Karpas-422 (cell line): Measurements from ENCODE around the gene AGRN. TPM values are rescaled to one million over a fixed set of nuclear protein-coding genes. Genes with fewer than 3 reads are reported as not detected.
A peak's percentile ranks its signal among the peaks of the same experiment; 100 is the strongest.

Source experiments
- DNase-seq: peaks from one replicate; pipeline ENCODE4 v3.0.0-alpha.2; 2015
- H2AFZ ChIP-seq: fragments of 200-600 bp; sonication (generic); 2 replicates; pipeline ENCODE4 v1.6.1; 2014; ENCODE audit warnings: antibody characterized with exemption, low read length, mixed read lengths
- H3K27ac ChIP-seq: fragments of 200-600 bp; sonication (generic); 2 replicates; pipeline ENCODE4 v1.5.1; 2014; ENCODE audit warnings: mild to moderate bottlenecking, low read length, moderate library complexity
- H3K27me3 ChIP-seq: fragments of 200-600 bp; sonication (generic); 2 replicates; pipeline ENCODE4 v1.6.1; 2014; ENCODE audit warnings: low read length, mixed read lengths
- H3K36me3 ChIP-seq: fragments of 200-600 bp; sonication (generic); 2 replicates; pipeline ENCODE4 v1.6.1; 2014; ENCODE audit warnings: low read length, mixed read lengths; ENCODE audit not compliant: insufficient read depth
- H3K4me1 ChIP-seq: fragments of 200-600 bp; sonication (generic); 2 replicates; pipeline ENCODE4 v1.6.1; 2014; ENCODE audit warnings: mild to moderate bottlenecking, low read length, mixed read lengths
- H3K4me2 ChIP-seq: fragments of 200-600 bp; sonication (generic); 2 replicates; pipeline ENCODE4 v1.6.1; 2014; ENCODE audit warnings: low read length, low read depth, mild to moderate bottlenecking; ENCODE audit not compliant: poor library complexity, severe bottlenecking
- H3K4me3 ChIP-seq: fragments of 200-600 bp; sonication (generic); 2 replicates; pipeline ENCODE4 v1.5.1; 2014; ENCODE audit warnings: mild to moderate bottlenecking, antibody characterized with exemption, low read length, mixed read lengths
- H3K79me2 ChIP-seq: fragments of 200-600 bp; sonication (generic); 2 replicates; pipeline ENCODE4 v1.6.1; 2014; ENCODE audit warnings: mild to moderate bottlenecking, low read length, mixed read lengths
- H3K9ac ChIP-seq: fragments of 200-600 bp; sonication (generic); 2 replicates; pipeline ENCODE4 v1.6.0; 2014; ENCODE audit warnings: low read length
- H3K9me2 ChIP-seq: fragments of 200-600 bp; sonication (generic), shearing (Covaris generic); replicated peaks from 2 replicates; pipeline ENCODE4 v1.6.0; 2014; ENCODE audit warnings: mild to moderate bottlenecking, low read length, moderate library complexity; ENCODE audit not compliant: insufficient read depth
- H3K9me3 ChIP-seq: fragments of 300-700, 200-600 bp; sonication (generic); 2 replicates; pipeline ENCODE4 v1.6.1; 2014; ENCODE audit warnings: low read length, mixed read lengths
- H4K20me1 ChIP-seq: fragments of 200-600 bp; sonication (generic); 2 replicates; pipeline ENCODE4 v1.6.1; 2014; ENCODE audit warnings: mild to moderate bottlenecking, antibody characterized with exemption, low read length, low read depth; ENCODE audit not compliant: insufficient read depth
- total RNA-seq: library from RNA; depleted of rRNA; stranded (reverse); fragments of >200 nt; shearing (Covaris generic); gene quantifications from 2 replicates; pipeline ENCODE4 v1.2.3, GENCODE V29; 2014; ENCODE audit warnings: low replicate concordance

AGRN gene
- total RNA-seq, 1 experiment from 2014 or later = 2.4 TPM

GRCh38 chr1:1058088-1058905, 38.4 kb downstream of the AGRN start:
- Histone ChIP-seq H3K4me1 (peaks cover 10% of the 10 kb centered on the region), H3K9me2 (no peaks in the 10 kb centered on the region), H4K20me1 (peaks cover 9% of the 10 kb centered on the region; the same call in 1 of the 2 replicates), H3K27me3 (no peaks in the 10 kb centered on the region), H3K36me3 (no peaks in the 10 kb centered on the region), H3K4me3 (no peak overlapping the region), H3K9ac (peak overlapping the region; percentile 54), H3K4me2 (peak overlapping the region; percentile 68), H2AFZ (no peak overlapping the region), H3K27ac (no peak overlapping the region), H3K79me2 (no peaks in the 10 kb centered on the region), H3K9me3 (no peaks in the 10 kb centered on the region)
- no peak for DNase-seq

GRCh38 chr1:1058921-1059493, 39.1 kb downstream of the AGRN start:
- H3K4me1 ChIP-seq = peaks cover 11% of the 10 kb centered on the region
- H3K27me3 ChIP-seq = no peaks in the 10 kb centered on the region
- H2AFZ ChIP-seq = 0 out of 2 replicates have a peak overlapping the region, but pooled peaks have one; percentile 36
- peaks cover 10% of the 10 kb centered on the region; the same call in 1 of the 2 replicates for H4K20me1 ChIP-seq
- peak overlapping the region; percentile 64 for H3K4me3 ChIP-seq
- no peaks in the 10 kb centered on the region for H3K36me3 ChIP-seq
- H3K4me2 ChIP-seq = peak overlapping the region; percentile 68
- no peaks in the 10 kb centered on the region for H3K79me2 ChIP-seq
- no peaks in the 10 kb centered on the region for H3K9me3 ChIP-seq
- peak overlapping the region; percentile 54 for H3K9ac ChIP-seq
- no peaks in the 10 kb centered on the region for H3K9me2 ChIP-seq
- DNase-seq = no peak
- H3K27ac ChIP-seq = no peak overlapping the region

GRCh38 chr1:1059494-1060280, 39.8 kb downstream of the AGRN start:
- H3K27ac ChIP-seq = no peak overlapping the region
- H4K20me1 ChIP-seq = peaks cover 15% of the 10 kb centered on the region; the same call in 1 of the 2 replicates
- 0 out of 2 replicates have a peak overlapping the region, but pooled peaks have one; percentile 36 for H2AFZ ChIP-seq
- peaks cover 14% of the 10 kb centered on the region for H3K4me1 ChIP-seq
- H3K4me2 ChIP-seq = peak overlapping the region; percentile 68
- H3K4me3 ChIP-seq = peak overlapping the region; percentile 64
- no peaks in the 10 kb centered on the region for H3K36me3 ChIP-seq
- no peaks in the 10 kb centered on the region for H3K27me3 ChIP-seq
- H3K9me3 ChIP-seq = no peaks in the 10 kb centered on the region
- no peaks in the 10 kb centered on the region for H3K79me2 ChIP-seq
- H3K9ac ChIP-seq = peak overlapping the region; percentile 54
- peak; percentile 97 for DNase-seq
- no peaks in the 10 kb centered on the region for H3K9me2 ChIP-seq

GRCh38 chr1:1060281-1061000, 40.5 kb downstream of the AGRN start:
- DNase-seq = no peak
- Histone ChIP-seq H3K9ac (no peak overlapping the region), H2AFZ (no peak overlapping the region), H4K20me1 (peaks cover 13% of the 10 kb centered on the region; the same call in 1 of the 2 replicates), H3K27me3 (no peaks in the 10 kb centered on the region), H3K4me2 (no peak overlapping the region), H3K4me3 (no peak overlapping the region), H3K9me3 (no peaks in the 10 kb centered on the region), H3K4me1 (peaks cover 14% of the 10 kb centered on the region), H3K9me2 (no peaks in the 10 kb centered on the region), H3K27ac (no peak overlapping the region), H3K79me2 (no peaks in the 10 kb centered on the region), H3K36me3 (no peaks in the 10 kb centered on the region)

- Histone ChIP-seq H3K79me2 (no peaks in the 10 kb centered on the region), H3K9me2 (no peaks in the 10 kb centered on the region), H2AFZ (no peak overlapping the region), H4K20me1 (peaks cover 11% of the 10 kb centered on the region; the same call in 1 of the 2 replicates), H3K27ac (no peak overlapping the region), H3K27me3 (no peaks in the 10 kb centered on the region), H3K36me3 (no peaks in the 10 kb centered on the region), H3K4me2 (no peak overlapping the region), H3K4me3 (no peak overlapping the region), H3K9me3 (no peaks in the 10 kb centered on the region), H3K9ac (no peak overlapping the region), H3K4me1 (peaks cover 14% of the 10 kb centered on the region)
- no peak for DNase-seq
These were observed 41.9 kb downstream of the AGRN start for GRCh38 chr1:1061682-1062345.

- Histone ChIP-seq H3K4me2 (no peak overlapping the region), H3K4me3 (no peak overlapping the region), H4K20me1 (peaks cover 11% of the 10 kb centered on the region; the same call in 1 of the 2 replicates), H3K9me2 (no peaks in the 10 kb centered on the region), H3K4me1 (peaks cover 14% of the 10 kb centered on the region), H3K27ac (no peak overlapping the region), H3K27me3 (no peaks in the 10 kb centered on the region), H3K9me3 (no peaks in the 10 kb centered on the region), H3K79me2 (no peaks in the 10 kb centered on the region), H2AFZ (no peak overlapping the region), H3K36me3 (no peaks in the 10 kb centered on the region), H3K9ac (no peak overlapping the region)
- no peak for DNase-seq
These were observed 42.6 kb downstream of the AGRN start for GRCh38 chr1:1062348-1063163.
